ENCODE data around the gene CACNA2D4. TPM values are rescaled to one million over a fixed set of nuclear protein-coding genes. Genes with fewer than 3 reads are reported as not detected.

CACNA2D4 gene
- total and polyA plus RNA-seq, 2 donors (not counting 3 experiments of a cell fraction or from before 2014, with no cell fraction given): 0.58 to 0.73 TPM

DNA sequence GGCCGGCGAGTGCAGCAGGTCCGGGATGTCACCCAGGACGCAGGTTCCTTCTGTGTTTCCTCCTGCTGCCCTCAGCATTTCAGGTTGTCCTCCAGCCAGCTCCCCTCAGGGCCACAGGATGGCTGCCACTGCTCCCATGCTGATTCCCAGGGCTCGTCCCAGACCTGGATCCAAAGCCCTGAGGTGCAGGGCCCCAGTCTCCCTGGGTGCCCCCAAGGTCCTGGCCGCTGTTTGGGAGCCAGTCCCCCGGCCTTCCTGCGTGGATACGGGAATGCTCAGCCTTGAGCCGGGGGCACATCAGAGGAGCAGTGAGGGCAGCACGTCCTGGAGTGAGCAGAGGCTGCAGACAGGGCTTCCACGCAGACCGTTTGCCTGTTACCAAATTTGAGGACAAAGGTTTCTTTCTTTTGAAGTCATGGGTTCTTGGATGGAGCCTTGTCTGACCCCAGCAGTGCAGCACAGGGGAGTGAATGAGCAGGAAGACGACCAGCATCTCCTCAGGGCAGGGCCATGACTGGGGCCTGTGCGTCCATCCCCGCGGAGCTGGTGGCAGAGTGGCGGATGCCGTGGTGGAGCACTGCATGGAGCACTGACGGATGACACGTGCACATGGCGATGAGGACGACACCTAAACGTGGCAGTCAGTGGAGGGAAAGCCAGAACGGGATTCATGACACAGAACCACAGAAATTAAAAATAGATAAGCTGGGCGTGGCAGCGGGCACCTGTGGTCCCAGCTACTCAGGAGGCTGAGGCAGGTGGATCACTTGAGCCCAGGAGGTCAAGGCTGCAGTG, 12.5 kb upstream of the CACNA2D4 start:
- ChIA-PET CTCF (interaction anchor here (1.5 to 4.0 kb wide), 2 partner anchors 9 to 296 kb away, joined by 4 to 18 read pairs; no protein-coding TSS in a partner anchor), POLR2A (no interaction called here)
- H3K9ac ChIP-seq (replicated peaks; ENCODE audit: extremely low read depth, insufficient read depth, low read length): no peak overlapping the region
- no TSS peak for BruUV-seq (replicated peaks)
- DNase-seq (ENCODE audit: low read depth, low spot score) (no peak), FAIRE-seq (no peak)
- H4K20me1 ChIP-seq (replicated peaks; ENCODE audit: control insufficient read depth, extremely low read depth, insufficient read depth, low read length): no peaks in the 10 kb centered on the region
- intact Hi-C loops (cut with micrococcal nuclease): no loop called here
- no peaks in the 10 kb centered on the region for H3K9me1 ChIP-seq (replicated peaks; ENCODE audit: control insufficient read depth, extremely low read depth, insufficient read depth, low read length)
- H3K4me3 ChIP-seq (replicated peaks in 1 of 3; ENCODE audit: insufficient read depth in 1 of 3, low read depth in 1 of 3, low read length in 3 of 3): no peak overlapping the region
- H3K4me1 ChIP-seq (ENCODE audit: control insufficient read depth, extremely low read depth, insufficient read depth, low read length): no peaks in the 10 kb centered on the region
- TF ChIP-seq FOS (IDR thresholded peaks at IDR 0.05; ENCODE audit: borderline replicate concordance, insufficient read depth, low read length) (no peak), JUN (IDR thresholded peaks at IDR 0.05; ENCODE audit: borderline replicate concordance, insufficient read depth, insufficient read length, low read depth) (no peak), POLR2AphosphoS5 (IDR thresholded peaks at IDR 0.05; ENCODE audit: insufficient read depth, low read depth, low read length) (no peak), MYC (IDR thresholded peaks at IDR 0.05; ENCODE audit: low read depth, low read length) (no peak), EZH2 (IDR thresholded peaks at IDR 0.05; ENCODE audit: borderline replicate concordance, low read depth, low read length, severe bottlenecking) (no peak), GATA2 (IDR thresholded peaks at IDR 0.05; ENCODE audit: insufficient read depth, insufficient read length, low read depth, low read length) (no peak), POLR2A (IDR thresholded peaks at IDR 0.05; ENCODE audit: low read depth, low read length) (no peak)
- TF ChIP-seq, protein P1, sequence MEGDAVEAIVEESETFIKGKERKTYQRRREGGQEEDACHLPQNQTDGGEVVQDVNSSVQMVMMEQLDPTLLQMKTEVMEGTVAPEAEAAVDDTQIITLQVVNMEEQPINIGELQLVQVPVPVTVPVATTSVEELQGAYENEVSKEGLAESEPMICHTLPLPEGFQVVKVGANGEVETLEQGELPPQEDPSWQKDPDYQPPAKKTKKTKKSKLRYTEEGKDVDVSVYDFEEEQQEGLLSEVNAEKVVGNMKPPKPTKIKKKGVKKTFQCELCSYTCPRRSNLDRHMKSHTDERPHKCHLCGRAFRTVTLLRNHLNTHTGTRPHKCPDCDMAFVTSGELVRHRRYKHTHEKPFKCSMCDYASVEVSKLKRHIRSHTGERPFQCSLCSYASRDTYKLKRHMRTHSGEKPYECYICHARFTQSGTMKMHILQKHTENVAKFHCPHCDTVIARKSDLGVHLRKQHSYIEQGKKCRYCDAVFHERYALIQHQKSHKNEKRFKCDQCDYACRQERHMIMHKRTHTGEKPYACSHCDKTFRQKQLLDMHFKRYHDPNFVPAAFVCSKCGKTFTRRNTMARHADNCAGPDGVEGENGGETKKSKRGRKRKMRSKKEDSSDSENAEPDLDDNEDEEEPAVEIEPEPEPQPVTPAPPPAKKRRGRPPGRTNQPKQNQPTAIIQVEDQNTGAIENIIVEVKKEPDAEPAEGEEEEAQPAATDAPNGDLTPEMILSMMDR (IDR thresholded peaks at IDR 0.05; ENCODE audit: extremely low read depth in 1 of 2, insufficient read depth in 1 of 2, low read depth in 1 of 2, low read length in 2 of 2): no peak
- TF ChIP-seq, protein P2, sequence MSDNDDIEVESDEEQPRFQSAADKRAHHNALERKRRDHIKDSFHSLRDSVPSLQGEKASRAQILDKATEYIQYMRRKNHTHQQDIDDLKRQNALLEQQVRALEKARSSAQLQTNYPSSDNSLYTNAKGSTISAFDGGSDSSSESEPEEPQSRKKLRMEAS (IDR thresholded peaks at IDR 0.05; ENCODE audit: insufficient read depth, insufficient read length): no peak
- no peak overlapping the region for H2AFZ ChIP-seq (ENCODE audit: low read depth, low read length)
- no peaks in the 10 kb centered on the region for H3K79me2 ChIP-seq (ENCODE audit: control insufficient read depth, insufficient read depth, low read length)
- H3K9me3 ChIP-seq (replicated peaks; ENCODE audit: control insufficient read depth, insufficient read depth, low read length): no peaks in the 10 kb centered on the region
- H3K36me3 ChIP-seq (ENCODE audit: control insufficient read depth in 2 of 2, extremely low read depth in 1 of 2, insufficient read depth in 2 of 2, low read length in 2 of 2): no peaks in the 10 kb centered on the region
- dilution Hi-C loops (cut with MboI; ENCODE audit: extremely low pct_ligation_motif_present, low sequenced_read_pairs): loop anchor here (25.0 kb wide), 1 partner anchor 294 kb away; the partner anchor contains the start of gene WNT5B
- H3K4me2 ChIP-seq (ENCODE audit: insufficient read depth, low read length): no peak overlapping the region
- H3K27me3 ChIP-seq (ENCODE audit: control insufficient read depth in 2 of 2, insufficient read depth in 2 of 2, low read length in 2 of 2): no peaks in the 10 kb centered on the region
- no peak overlapping the region for H3K27ac ChIP-seq (ENCODE audit: insufficient read depth, low read depth, low read length)

All from endothelial cell of umbilical vein (primary cell).